IPS DF 19.7 (cell line): Measurements from ENCODE around the gene ATP10B.
"Not testable (repeated sequence)": the region's sequence is repeated elsewhere in the genome, so short reads cannot be mapped to it uniquely, and the experiment has no call there.

Experiments
- DNase-seq: peaks from one replicate; pipeline ENCODE4 v3.0.0-alpha.2; 2013; ENCODE audit warnings: low read depth, low spot score

Gene ATP10B

GRCh38 chr5:160852049-160852448 lies at the start of gene ATP10B:
Gene ATP10B, minus strand, starts transcription at chr5:160852211. Its CDS starts 164,137 bp downstream, at chr5:160688074.
- no peak for DNase-seq

- no peak for DNase-seq
These were observed 49.6 kb upstream of the ATP10B start for GRCh38 chr5:160901656-160902055.

- no peak for DNase-seq
These were observed 47.7 kb upstream of the ATP10B start for GRCh38 chr5:160899735-160900134.

GRCh38 chr5:160893180-160893964 lies 41.4 kb upstream of the ATP10B start:
- not testable (repeated sequence) for DNase-seq

GRCh38 chr5:160887780-160888179 lies 35.8 kb upstream of the ATP10B start:
- no peak for DNase-seq

GRCh38 chr5:160873560-160874200 lies 21.7 kb upstream of the ATP10B start:
- not testable (repeated sequence) for DNase-seq

GRCh38 chr5:160869989-160870521 lies 18.0 kb upstream of the ATP10B start:
- no peak for DNase-seq

- DNase-seq = no peak
These were observed 16.0 kb upstream of the ATP10B start for GRCh38 chr5:160867976-160868375.

GRCh38 chr5:160851451-160851850 lies 560 bp downstream of the ATP10B start:
- DNase-seq = no peak

GRCh38 chr5:160850421-160850820 lies 1.6 kb downstream of the ATP10B start:
- no peak for DNase-seq

GRCh38 chr5:160847526-160848085 lies 4.4 kb downstream of the ATP10B start:
- no peak for DNase-seq

- DNase-seq = no peak
These were observed 5.4 kb downstream of the ATP10B start for GRCh38 chr5:160846642-160847041.

GRCh38 chr5:160844177-160844576 lies 7.8 kb downstream of the ATP10B start:
- no peak for DNase-seq

- no peak for DNase-seq
These were observed 8.8 kb downstream of the ATP10B start for GRCh38 chr5:160843240-160843639.

GRCh38 chr5:160837749-160838593 lies 14.0 kb downstream of the ATP10B start:
- DNase-seq = no peak

- no peak for DNase-seq
These were observed 14.8 kb downstream of the ATP10B start for GRCh38 chr5:160837211-160837610.

GRCh38 chr5:160835818-160836528 lies 16.0 kb downstream of the ATP10B start:
- DNase-seq = no peak

GRCh38 chr5:160835376-160835775 lies 16.6 kb downstream of the ATP10B start:
- no peak for DNase-seq

- no peak for DNase-seq
These were observed 18.2 kb downstream of the ATP10B start for GRCh38 chr5:160833806-160834205.

- DNase-seq = no peak
These were observed 20.2 kb downstream of the ATP10B start for GRCh38 chr5:160831801-160832200.
